CD4-positive, alpha-beta T cell treated with Interleukin-17A for 1 hour (primary cell): ENCODE measurements around the gene VAX1.
A peak's percentile ranks its signal among the peaks of the same experiment; 100 is the strongest.
"Not testable (repeated sequence)": the region's sequence is repeated elsewhere in the genome, so short reads cannot be mapped to it uniquely, and the experiment has no call there.

Experiments
- DNase-seq: peaks from one replicate; pipeline ENCODE4 v3.0.0-alpha.2; 2020

The VAX1 gene, protein sequence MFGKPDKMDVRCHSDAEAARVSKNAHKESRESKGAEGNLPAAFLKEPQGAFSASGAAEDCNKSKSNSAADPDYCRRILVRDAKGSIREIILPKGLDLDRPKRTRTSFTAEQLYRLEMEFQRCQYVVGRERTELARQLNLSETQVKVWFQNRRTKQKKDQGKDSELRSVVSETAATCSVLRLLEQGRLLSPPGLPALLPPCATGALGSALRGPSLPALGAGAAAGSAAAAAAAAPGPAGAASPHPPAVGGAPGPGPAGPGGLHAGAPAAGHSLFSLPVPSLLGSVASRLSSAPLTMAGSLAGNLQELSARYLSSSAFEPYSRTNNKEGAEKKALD

DNA sequence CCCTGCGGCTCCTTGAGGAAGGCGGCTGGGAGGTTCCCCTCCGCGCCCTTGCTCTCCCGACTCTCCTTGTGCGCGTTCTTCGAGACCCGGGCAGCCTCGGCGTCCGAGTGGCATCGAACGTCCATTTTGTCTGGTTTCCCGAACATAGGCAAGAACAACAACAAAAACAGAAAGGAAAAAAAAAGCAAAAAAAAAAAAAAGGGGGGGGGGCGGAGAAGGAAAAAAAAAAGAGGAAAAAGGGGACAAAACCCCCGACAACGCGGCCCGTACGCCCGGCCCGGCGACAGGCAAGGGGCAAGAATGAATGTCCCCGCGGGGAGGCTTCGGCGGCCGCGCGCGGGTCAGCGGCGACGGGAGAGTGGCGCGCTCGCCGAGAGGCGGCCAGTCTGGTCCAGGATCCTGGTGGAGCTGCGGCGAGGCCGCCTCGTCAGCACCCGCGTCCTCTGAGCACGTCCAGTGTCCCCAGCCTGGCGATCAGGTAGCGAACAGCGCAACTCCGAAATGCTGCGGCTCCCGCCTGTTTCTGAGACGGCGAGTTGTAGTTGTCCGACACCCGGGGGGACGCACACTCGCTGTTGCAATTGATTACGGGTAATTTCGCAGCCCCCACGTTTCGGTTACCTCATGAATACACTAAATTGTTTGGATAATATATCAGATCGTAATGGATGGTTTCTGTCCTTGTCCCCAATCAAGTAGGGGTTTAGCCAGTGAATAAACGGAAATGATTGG is at the start of gene VAX1:
Gene VAX1, minus strand, starts transcription at position 360 of the 732 bp plus-strand sequence. Its CDS starts 214 bp downstream, at position 146.
- no peak for DNase-seq

DNA sequence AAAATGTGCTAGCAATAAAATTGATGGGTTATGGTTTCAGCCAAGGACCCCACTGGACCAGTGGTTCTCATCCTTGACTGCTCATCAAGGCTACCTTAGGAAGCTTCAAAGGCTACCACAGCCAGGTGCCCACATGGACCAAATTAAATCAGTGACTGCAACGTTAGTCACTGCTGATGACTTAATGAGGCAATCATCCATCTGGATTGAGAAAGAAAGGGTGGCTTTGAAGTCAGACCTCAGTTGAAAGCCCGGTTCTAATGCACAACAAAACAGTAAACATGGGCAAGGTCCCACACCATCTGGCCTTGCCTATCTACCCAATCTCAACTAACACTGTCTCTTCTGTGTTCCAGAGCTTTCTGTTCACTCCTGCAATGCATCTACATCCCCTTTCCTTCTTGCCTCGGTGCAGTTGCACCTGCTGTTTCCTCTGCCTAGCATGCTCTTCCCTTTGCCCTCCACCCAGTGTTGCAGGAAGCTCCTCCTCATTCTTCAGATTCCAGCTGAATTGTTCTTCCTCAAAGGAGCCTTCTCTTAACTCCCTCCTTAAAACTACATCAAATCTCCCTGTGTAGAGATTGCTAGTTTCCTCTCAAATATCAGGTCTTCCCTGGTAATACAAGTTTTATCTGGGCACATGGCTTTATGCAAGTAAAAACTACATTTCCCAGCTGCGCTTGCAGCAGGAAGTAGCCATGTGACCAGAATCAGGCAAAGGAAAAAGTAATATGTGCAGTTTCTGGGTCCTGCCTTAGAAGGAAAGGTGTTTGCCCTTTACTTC is 49.0 kb upstream of the VAX1 start:
- DNase-seq = no peak

DNA sequence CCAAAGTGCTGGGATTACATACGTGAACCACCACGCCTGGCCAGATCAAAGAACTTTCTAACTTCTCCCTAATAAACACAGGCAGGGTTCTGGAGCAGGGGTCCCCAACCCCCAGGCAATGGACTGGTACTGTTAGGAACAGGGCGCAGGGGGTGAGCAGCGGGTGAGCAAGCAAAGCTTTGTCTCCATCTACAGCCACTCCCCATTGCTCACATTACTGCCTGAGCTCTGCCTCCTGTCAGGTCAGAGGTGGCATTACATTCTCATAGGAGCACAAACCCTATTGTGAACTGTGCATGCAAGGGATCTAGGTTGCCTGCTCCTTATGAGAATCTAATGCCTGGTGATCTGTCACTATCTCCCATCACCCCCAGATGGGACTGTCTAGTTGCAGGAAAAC is 47.7 kb upstream of the VAX1 start:
- not testable (repeated sequence) for DNase-seq

DNA sequence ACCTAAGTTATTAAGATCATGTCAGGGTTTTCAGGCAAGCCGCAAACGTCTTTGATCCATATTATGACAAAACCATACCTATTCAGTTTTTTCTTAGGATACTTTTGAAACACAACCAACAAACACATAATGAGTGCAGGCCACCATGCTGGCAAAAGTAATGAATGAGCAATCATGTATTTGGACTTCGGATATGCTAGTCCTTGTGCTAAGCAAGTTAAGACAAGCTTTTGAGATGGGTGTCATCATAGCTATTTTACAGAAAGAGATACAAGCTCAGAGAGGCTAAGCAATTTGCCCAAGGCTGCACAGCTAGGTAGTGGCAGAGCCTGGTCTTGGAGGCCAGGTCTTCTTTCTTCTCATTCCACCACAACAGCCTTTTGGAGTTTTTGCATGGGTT is 46.8 kb upstream of the VAX1 start:
- no peak for DNase-seq

DNA sequence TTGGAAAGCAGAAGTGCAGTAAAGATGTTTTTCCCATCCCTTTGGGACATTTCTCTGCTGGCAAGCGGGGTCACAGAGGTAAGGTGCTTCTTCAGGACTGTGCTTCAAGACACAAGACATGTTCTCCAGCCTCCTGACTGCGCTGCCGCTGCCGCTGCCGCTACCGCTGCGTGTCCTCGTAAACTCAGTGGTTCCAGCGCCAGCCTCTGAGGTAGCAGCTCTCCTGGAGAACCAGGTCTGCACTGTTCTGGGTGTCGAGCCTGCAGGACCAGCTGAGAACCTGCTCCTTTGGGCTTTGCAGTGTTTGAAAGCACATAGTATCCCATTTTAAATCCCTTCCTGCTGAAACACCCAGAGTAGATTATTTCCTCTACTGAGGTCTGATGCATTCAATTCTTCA is 46.2 kb upstream of the VAX1 start:
- DNase-seq = no peak

DNA sequence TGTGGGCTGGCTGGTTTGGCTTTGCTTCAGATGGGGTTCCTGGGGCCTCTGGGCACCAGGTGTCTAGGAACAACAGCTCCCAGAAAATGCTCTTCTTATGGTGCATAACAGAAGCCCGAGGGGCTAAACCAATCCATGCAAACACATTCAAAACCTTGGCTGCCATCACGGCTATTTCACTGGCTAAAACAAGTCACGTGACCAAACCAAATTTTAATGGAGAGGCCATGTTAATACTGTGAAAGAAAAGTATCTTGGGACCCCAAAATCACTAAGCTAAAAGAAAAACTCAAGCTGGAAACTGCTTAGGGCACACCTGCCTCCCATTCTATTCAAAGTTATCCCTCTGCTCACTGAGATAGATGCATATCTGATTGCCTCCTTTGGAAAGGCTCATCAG is 40.1 kb upstream of the VAX1 start:
- DNase-seq = no peak

DNA sequence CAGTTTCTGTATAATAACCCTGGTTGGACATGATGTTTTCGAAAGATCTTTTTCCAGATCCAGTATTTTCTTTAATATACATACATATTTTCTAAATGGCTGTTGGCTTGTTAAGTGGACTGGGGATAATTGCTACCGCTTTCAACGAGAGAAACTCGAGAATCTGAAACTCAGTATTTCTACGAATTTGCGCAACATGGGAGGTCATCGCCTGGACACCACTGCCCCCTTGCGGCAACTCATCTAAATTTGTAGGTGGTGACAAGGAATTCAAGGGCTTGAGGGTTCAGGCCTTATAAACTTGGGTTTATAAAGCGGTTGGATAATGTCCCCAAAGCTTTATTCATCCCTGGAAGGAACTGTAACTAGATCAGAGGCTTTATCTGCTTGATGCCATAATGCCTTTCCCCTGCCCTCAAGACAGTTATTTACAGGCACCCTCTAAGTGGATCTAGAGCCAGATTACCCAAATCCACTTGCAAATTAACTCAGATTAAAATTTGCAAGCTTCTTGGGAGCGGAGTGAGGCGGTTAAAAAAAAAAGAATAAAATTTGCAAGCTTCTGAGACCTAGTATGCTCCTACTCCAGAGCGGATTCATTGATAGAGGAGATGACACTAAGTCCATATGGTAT is 37.9 kb upstream of the VAX1 start:
- peak; percentile 75 for DNase-seq

DNA sequence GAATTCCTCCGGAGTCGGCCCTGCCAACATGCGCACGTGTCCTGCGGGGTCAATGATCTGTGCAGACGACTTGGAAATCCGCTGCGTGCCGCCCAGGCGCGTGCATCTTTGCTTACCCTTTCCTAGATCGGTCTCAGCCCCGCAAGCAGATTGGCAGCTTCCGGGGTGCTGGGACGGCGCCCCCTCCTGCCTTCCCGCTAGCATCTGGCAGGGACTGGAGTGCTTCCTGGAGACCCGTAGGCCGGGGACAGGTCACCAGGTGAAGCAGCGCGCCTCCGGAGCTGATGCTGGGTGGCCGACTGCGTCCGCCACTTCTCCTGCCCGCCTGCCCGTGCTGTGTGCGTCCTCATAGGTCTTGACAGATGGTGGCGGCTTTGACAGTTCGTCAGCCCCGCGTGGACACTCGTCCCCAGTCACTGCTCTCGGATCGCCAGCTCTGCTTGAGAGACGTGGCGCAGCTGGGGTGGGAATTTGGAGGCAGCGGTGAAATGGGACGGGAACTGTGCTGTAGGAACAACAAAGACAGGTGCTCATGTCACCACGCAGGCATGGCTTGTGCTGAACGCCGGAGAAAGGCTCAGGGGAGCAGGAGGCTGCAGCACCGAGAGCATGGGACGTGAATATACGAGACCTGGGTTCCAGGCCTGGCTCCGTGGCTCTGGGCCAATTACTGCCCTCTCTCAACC is 37.3 kb upstream of the VAX1 start:
- peak; percentile 9 for DNase-seq

DNA sequence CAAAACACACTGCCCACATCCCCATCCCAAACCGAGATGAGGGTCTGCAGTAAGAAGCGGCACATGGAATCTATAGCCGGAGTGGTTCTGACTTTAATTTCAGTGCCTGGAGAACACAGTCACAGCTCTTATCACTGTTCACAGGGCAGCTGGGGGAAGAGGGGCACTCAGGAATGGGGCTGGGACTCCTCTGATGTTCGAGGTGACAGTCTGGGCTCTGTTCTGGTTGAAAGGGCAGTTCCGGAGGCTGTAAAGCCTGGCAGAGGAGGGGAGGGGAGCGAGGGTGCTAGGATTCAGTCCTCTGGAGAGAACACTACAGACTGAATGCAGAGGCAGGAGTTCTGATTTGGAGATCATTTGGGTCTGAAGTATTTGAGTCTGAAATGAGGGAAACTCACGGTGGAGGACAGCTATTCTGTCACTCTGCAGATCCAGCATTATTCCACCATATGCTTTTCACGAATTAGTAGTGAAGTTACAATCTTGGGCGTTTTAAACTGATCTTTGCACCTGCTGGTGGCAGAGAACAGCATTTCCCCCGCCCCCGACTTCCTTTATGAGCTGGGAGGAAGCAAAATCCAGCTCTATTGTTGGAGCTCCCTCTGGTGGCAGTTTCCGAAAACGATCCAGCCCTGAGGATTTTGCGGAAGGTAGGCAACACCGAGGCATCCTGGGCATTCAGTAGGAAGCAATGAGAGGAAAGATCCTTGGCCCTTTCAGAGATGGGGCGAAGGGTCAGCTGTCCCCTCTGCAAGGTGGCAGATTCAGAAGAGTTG is 36.6 kb upstream of the VAX1 start:
- DNase-seq = peak; percentile 85

DNA sequence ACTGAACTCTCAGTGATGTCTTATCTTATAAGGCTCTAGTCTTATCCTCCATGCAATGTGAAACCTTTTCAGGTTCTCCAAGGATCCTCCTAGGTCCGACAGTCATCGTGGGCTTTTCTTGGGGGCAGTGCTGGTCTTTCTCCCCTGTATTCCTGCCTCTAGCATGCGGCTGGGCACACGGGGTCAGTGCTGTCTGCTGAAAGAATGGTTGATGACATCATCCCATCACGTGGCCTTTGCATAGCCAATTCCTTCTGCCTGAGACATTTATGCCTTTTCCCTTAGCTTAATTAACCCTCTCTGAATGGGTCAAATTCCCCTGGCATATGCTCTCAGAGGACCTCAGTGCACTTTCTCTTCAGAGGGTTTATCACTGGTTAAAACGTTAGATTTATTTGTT is 32.2 kb upstream of the VAX1 start:
- DNase-seq = no peak

DNA sequence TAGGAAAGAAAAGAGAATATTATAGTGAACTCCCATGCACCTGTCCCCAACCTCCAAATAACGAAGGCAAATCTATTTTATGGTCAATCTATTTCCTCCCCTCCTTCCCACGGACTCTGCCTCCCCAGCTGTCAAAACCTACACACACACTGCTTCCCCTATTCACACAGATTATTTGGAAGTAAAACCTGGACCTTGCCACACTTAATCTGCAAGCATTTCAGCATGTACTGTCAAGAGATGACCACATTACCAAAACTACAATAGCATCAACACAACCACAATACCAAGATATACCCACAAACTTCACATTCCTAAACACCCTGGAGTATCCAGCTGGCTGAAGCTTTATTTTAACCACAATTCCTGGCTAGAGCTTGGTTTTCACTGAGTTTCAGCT is 31.4 kb upstream of the VAX1 start:
- no peak for DNase-seq

DNA sequence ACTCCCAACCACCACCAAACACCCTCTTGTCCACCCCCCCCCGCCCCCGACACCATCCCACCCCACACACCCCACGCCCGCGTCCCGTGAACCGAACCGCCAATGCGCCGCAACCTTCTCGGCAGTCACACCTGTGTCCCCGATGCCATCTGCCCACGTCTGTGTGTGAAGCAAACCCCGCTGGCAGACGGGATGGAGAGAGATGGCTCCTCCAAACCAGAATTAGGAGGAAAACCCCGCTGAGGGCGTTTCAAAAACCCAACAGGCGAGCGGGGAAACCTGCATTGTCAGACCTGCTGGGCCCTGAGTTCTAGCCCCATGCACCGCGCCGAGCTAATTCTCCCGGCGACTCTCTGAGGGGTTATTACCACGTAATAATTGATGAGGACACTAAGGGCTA is 30.7 kb upstream of the VAX1 start:
- no peak for DNase-seq

DNA sequence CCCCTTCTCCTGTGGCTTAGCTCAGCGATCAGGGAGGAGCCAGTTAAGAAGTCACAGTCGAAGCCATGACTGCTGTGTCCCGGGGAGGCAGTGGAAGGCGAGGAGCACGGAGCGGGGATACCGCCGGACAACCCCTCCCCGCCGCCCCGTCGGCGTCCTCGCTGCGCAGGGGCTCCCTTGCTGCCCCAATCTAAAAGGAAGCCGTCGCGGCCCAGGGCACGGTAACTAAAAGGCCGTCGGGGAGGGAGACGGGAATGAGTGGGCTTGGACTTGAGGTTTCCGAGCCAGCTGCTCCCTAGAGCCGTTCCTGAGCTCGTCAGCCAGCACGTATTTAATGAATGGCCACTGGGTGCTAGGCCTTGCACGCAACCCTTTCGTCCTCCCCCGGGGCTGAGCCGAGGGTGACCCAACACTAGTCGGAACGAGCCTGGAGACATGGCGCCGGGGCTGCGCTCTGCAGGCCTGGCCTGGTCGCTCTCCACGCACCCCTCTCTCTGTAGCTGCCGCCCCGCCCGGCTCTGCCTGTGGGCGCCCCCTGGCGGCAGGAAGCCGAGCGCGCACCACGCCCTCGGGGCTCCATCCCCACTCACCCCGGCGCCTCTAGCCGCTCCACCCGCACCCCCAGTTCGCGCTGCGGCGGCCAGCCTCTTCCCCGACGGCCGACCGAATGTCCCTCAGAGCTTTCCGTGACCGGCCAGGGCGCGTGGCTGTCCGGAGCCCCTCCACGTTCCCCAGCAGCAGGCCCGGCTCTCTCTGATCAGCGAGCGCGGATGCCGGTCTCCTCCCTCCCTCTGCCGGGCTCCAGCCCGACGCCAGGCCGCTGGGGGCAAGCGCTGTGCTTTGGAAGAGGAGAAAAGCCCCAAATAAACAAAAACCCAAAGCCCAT is 30.0 kb upstream of the VAX1 start:
- peak; percentile 63 for DNase-seq

DNA sequence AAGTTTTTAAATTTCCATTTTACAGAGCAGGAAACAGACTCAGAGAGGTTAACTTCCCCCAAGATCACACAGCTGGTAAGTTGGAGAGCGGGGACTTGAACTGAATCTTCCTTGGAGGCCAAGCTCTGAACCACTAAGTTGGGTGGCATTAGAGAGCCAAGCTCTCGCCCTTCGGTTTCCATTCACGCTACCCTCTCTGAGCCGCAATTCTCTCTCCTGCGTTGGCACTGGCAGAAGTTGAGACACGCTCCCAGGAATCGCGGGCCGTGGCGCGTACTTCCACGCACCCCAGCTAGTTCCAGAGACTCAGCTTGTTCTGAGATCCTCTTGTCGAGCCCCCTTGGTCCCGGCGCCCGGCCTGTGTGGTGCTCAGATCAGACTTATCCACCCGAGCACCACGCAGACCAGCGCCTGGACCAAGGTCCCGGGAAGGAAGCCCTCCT is 29.3 kb upstream of the VAX1 start:
- DNase-seq = no peak

DNA sequence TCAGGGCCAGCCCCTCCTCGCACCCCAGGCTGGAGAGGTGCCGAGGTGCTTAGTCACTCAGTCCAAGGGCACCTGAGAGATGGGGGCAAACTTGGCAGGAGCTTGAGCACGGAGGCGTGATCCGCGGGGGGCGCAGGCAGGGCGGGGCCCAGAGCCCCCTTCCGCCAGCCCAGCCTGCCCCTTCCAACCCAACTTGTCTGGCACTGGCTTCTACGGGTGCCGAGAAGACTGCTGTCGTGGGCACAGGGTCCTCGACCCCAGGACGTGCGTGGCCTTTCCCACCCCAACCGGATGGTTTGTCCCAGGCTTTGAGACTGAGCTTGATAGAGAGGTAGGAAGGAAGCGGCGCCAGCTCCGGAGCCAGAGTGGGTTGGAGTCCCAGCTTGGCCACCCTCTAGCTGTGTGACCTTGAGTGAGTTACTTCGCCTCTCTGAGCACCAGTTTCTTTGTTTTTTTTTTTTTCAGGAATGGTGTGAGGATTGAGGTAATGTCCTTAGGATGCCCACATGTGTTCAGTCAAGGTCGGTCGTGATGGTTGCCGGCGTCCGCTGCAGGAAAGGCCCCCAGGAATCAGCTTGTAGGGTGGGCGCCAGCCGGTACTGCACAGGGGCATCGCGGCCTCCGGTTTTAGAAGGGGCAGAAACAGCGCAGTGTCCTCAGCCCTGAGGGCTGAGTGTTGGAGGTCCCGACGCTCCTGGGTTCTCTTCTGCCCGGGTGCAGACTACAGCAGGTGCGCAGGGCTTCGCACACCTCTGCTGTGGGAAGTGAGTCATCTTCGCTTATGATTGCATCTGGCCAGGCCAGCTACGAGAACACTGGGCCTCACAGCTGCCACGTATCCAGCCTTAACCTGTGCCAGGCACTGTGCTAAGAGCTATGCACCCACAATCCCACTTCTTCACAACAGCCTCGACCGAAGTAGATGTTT is 28.6 kb upstream of the VAX1 start:
- DNase-seq = no peak

DNA sequence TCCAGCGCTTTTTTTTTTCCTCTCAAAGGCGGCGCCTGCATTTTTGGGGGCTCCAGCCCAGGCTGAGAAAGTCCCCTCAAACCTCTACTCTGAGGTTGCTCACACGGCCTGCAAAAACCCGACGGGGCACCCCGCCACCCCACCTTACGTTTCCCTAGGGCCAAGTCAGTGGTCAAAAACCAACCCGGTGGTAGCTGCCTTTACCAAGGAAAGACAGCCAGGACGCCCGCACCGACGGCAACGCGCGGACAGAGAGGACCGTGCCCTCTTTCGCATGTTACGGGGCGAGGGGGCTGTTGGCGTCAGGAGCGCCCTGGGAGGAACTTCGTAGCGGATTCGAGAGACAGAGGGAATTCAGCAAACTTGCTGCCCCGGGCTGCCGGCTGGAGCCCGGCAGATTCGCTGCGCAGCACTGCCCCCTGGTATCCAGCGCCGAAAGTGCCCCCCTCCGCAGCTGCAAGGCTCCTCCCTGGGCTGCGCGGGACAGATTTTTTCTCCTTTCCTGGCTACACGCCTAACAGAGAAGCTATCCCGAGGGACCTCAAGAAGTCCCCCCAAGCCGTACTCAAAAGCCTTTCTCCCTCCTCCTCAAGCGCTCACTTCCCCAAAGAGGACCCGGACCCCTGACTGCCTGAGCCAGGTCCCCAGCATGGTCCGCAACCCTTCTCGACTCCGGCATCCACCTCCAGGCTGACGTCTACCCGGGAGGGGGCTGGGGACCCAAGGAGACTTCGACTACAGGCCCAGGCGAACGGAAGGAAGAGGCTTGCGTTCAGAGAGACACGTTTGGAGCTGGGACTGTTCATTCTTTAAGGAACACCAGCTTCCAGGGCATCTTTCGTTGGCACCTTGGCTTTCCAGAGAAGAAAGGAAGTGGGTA is 27.7 kb upstream of the VAX1 start:
- peak; percentile 8 for DNase-seq

DNA sequence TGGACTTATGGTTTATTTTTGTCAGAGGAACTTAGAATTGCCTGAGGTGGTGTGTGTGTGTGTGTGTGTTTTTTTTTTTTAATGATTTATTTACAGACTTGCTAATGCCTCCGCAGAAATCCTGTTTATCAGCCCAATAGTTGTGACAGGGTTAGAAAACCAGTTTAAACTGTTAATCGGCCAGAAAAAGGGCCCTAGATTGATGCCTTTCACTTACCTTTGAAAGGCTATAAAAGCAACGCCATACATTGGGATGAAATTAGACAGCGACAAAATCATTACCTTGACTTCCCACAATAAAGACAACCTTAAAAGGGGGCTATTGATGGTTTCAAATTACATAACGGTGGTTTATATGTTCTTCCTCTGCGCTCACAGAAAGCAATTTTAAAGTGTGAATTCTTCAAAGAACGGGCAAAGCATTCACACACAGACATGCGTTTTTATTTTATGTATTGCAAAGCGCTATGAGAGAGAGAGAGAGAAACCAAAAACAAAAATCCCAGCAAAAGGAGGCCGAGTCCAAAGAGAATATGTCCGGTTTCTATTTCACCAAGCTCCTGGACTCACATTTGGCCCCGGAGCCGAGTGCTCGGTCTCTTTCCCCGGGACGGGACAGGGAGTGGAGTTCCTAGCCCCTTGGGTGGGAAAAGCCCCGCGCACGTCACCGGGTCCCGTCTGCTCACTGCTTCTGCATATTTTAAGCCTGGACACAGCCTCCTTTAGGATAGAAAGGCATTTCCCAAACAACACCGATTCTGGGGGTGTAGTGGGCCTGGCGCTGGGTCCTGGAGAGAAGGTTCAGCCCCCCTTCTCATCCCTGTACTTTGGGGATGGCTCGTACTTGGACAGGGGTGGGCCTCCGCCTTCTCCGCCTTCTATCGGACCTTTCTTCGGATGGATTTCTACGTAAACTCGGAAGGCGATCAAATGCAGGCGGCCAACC is 26.8 kb upstream of the VAX1 start:
- no peak for DNase-seq
